SJCRH30 (cell line): ENCODE data around the gene RGP1. TPM values are rescaled to one million over a fixed set of nuclear protein-coding genes. Genes with fewer than 3 reads are reported as not detected.
A peak's percentile ranks its signal among the peaks of the same experiment; 100 is the strongest.

Source experiments
- DNase-seq, 2 experiments: peaks; one replicate each; pipeline ENCODE4 v3.0.0-alpha.2; 2015 to 2020
- H3K27ac ChIP-seq: fragments of 250-450 bp; sonication (Bioruptor Pico); 2 replicates; pipeline ENCODE4 v1.5.1; 2020; ENCODE audit warnings: mild to moderate bottlenecking, moderate library complexity
- H3K27me3 ChIP-seq: fragments of 250-450 bp; sonication (Bioruptor Pico); 2 replicates; pipeline ENCODE4 v1.5.1; 2020; ENCODE audit warnings: mild to moderate bottlenecking, moderate library complexity
- H3K36me3 ChIP-seq: fragments of 250-450 bp; sonication (Bioruptor Pico); 2 replicates; pipeline ENCODE4 v1.5.1; 2020; ENCODE audit warnings: mild to moderate bottlenecking, moderate library complexity
- H3K4me1 ChIP-seq: fragments of 250-450 bp; sonication (Bioruptor Pico); 2 replicates; pipeline ENCODE4 v1.5.1; 2020; ENCODE audit warnings: mild to moderate bottlenecking, moderate library complexity
- H3K4me3 ChIP-seq: fragments of 250-450 bp; sonication (Bioruptor Pico); 2 replicates; pipeline ENCODE4 v1.5.1; 2020; ENCODE audit warnings: mild to moderate bottlenecking, moderate library complexity
- H3K9me3 ChIP-seq: fragments of 250-450 bp; sonication (Bioruptor Pico); replicated peaks from 2 replicates; pipeline ENCODE4 v1.5.1; 2020; ENCODE audit warnings: mild to moderate bottlenecking, moderate library complexity
- total RNA-seq: library from RNA; depleted of rRNA; stranded (reverse); fragments of >200 nt; shearing (Covaris generic); gene quantifications from 2 replicates; pipeline ENCODE4 v1.2.3, GENCODE V29; 2014

The RGP1 gene
- total RNA-seq, 1 experiment from 2014 or later: 16.3 TPM

DNA sequence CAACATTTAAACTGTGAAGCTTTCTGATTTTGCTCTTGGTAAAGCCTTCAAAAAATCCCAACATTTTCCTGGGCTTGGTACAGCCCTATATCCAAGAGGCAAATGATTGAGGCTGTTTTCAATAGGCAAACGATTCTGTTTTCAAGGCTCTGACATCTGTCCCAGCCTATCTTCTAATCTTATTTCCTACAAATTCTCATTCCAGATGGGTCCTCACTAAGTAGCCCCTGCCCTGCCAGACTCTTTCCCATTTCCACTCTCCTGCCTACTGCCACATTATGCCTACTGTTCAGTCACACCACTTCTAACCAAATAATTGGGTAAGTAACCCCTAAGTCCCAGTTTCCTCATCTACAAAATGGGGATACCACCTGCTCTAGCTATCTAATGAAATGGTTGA, 3.5 kb upstream of the RGP1 start:
- Histone ChIP-seq H3K4me1 (peaks cover 11% of the 10 kb centered on the region; the same call in 1 of the 2 replicates), H3K9me3 (no peaks in the 10 kb centered on the region), H3K27ac (no peak overlapping the region), H3K27me3 (no peaks in the 10 kb centered on the region), H3K36me3 (peaks cover 26% of the 10 kb centered on the region), H3K4me3 (no peak overlapping the region)
- DNase-seq: no peak

DNA sequence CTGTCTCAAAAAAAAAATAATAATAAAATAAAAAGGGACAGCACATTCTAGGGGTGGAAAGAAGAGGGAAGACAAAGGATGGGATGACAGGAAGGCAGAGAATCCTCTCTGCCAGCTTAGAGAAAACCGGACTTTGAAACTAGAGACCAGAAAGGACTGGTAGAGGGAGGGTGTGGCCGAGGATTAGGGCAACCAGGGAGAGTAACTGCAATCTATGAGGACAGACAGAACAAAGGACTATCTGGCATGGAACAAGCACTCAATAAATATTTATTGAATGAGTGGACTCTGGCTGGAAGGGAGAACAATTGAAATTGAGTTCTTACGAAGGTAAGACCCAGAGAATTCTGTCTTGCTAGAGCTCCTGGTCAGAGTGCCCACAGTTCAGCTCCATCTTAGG, 2.5 kb upstream of the RGP1 start:
- no peaks in the 10 kb centered on the region for H3K27me3 ChIP-seq
- no peak overlapping the region for H3K27ac ChIP-seq
- H3K36me3 ChIP-seq: peaks cover 28% of the 10 kb centered on the region
- H3K9me3 ChIP-seq: no peaks in the 10 kb centered on the region
- peak overlapping the region; percentile 71 for H3K4me3 ChIP-seq
- DNase-seq: no peak
- H3K4me1 ChIP-seq: peaks cover 11% of the 10 kb centered on the region; the same call in 1 of the 2 replicates

GRCh38 chr9:35748242-35748857, 737 bp upstream of the RGP1 start:
- Histone ChIP-seq H3K27me3 (no peaks in the 10 kb centered on the region), H3K36me3 (peaks cover 21% of the 10 kb centered on the region), H3K27ac (peak overlapping the region; percentile 29; the same call in 1 of the 2 replicates), H3K4me1 (peaks cover 11% of the 10 kb centered on the region; the same call in 1 of the 2 replicates), H3K4me3 (peak overlapping the region; percentile 71), H3K9me3 (no peaks in the 10 kb centered on the region)
- DNase-seq: no peak

GRCh38 chr9:35749515-35750255, 598 bp downstream of the RGP1 start:
- Histone ChIP-seq H3K27me3 (no peaks in the 10 kb centered on the region), H3K27ac (peak overlapping the region; percentile 29; the same call in 1 of the 2 replicates), H3K4me3 (peak overlapping the region; percentile 71), H3K9me3 (no peaks in the 10 kb centered on the region), H3K36me3 (peaks cover 11% of the 10 kb centered on the region), H3K4me1 (peaks cover 11% of the 10 kb centered on the region; the same call in 1 of the 2 replicates)
- no peak for DNase-seq

- no peak for DNase-seq
- Histone ChIP-seq H3K4me1 (peaks cover 11% of the 10 kb centered on the region; the same call in 1 of the 2 replicates), H3K27ac (no peak overlapping the region), H3K4me3 (no peak overlapping the region), H3K27me3 (no peaks in the 10 kb centered on the region), H3K36me3 (peaks cover 11% of the 10 kb centered on the region), H3K9me3 (no peaks in the 10 kb centered on the region)
Measured at GRCh38 chr9:35750256-35750531, 1.1 kb downstream of the RGP1 start.

DNA sequence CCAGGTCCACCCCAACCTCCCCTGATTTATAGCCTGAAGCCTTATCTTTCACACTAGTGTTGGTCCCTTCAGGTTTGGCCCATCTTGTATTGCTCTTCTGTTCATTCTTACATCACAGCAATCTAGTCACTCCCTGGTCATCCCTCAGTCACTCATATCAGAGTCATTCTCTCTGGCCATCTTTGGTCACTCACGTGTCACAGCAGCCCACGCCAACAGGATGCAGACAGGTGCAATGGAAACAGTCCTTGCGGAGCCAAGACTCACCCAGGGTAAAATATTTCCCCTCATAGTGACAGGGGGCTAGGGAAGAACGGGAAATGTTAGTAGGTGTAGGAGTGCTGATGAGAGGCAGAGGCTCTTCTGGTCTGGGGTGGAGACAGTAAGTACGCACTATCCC, 4.4 kb downstream of the RGP1 start:
- no peak overlapping the region for H3K27ac ChIP-seq
- H3K27me3 ChIP-seq: no peaks in the 10 kb centered on the region
- H3K4me3 ChIP-seq: no peak overlapping the region
- H3K9me3 ChIP-seq: no peaks in the 10 kb centered on the region
- H3K36me3 ChIP-seq: peaks cover 11% of the 10 kb centered on the region; the same call in 1 of the 2 replicates
- no peak for DNase-seq
- 0 out of 2 replicates have a peak, but pooled peaks cover 2% of the 10 kb centered on the region for H3K4me1 ChIP-seq

DNA sequence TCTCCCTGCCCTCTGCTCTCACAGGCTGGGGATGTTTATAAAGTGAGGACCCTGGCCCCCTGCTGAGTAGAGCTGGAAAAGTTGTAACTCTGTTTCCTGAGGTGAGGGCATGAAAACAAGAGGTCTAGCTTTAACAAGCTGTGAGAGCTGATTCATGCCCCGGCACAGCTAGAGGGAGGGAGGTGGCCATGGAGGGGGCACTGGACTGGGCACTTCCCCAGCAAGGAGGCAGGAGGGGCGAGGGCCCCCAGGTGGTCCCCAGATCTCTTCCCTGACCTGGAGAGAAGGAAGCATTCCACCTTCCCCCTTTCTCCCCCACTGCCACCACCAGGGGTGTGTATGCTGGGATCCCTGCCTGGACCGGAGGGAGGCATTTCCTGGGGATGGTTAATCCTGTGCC, 5.2 kb downstream of the RGP1 start, which contains the start of gene MSMP:
Gene MSMP (minus strand): TSS at position 13 of the 400 bp plus-strand sequence. CDS start 147 bp downstream, outside the sequence.
- Histone ChIP-seq H3K9me3 (no peaks in the 10 kb centered on the region), H3K27ac (no peak within 1 kb of the TSS), H3K36me3 (peaks cover 11% of the 10 kb centered on the region; the same call in 1 of the 2 replicates), H3K4me1 (0 out of 2 replicates have a peak, but pooled peaks cover 2% of the 10 kb centered on the region), H3K27me3 (no peaks in the 10 kb centered on the region), H3K4me3 (no peak within 1 kb of the TSS)
- no peak for DNase-seq

- Histone ChIP-seq H3K4me3 (no peak overlapping the region), H3K27ac (no peak overlapping the region), H3K9me3 (no peaks in the 10 kb centered on the region), H3K4me1 (no peaks in the 10 kb centered on the region), H3K36me3 (peaks cover 11% of the 10 kb centered on the region; the same call in 1 of the 2 replicates), H3K27me3 (no peaks in the 10 kb centered on the region)
- DNase-seq: no peak
Measured at GRCh38 chr9:35755071-35755470, 6.0 kb downstream of the RGP1 start.

DNA sequence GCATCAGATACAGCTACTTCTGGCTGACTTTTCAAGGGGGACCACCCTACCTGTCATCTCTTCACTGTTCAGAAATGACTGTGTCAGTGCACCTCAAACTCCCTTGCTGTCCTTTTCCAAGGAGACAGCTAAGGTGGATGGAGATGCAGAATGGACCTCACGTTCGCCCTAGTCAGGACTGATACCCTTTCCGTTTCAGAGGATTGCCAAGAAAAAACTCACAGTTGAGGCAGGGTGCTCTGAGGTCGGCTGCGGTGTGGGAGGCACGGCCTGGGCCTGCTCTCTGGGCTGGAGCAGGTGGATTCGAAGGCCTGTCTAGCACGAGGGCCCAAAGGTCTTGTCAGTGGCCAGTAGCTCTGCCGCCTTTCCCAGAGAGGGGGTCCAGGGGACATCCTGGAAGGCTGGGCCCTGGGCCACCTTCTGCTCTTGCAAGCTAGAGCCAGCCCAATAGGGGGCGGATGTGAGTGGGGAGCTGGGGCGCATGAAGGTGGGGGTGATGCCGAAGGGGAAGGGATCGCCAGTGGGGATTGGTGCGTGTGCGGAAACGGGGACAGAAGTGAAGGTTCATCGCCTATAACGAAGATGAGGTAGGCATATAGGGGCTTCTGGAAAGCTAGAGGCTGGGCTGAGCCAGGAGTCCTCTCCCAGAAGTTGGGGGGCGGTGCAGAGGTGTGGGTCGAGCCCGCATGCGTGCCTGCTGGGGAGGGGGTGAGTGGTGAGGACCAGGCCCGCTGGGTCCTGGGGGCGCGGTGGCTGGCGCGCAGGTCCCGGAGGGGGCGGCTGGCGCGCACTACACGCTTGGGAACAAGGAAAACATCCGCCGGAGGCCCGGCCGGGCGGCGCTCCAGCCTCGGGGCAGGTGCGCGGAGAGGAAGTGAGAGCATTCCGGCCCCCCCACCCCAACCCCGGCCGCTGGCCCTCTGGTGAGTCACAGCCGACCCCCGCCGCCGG, 7.5 kb downstream of the RGP1 start:
- H3K4me3 ChIP-seq: peak overlapping the region; percentile 61
- H3K4me1 ChIP-seq: no peaks in the 10 kb centered on the region
- H3K27me3 ChIP-seq: no peaks in the 10 kb centered on the region
- DNase-seq: peak; percentile 72 to 75
- peak overlapping the region; percentile 75 for H3K27ac ChIP-seq
- H3K36me3 ChIP-seq: peaks cover 5% of the 10 kb centered on the region; the same call in 1 of the 2 replicates
- H3K9me3 ChIP-seq: no peaks in the 10 kb centered on the region

DNA sequence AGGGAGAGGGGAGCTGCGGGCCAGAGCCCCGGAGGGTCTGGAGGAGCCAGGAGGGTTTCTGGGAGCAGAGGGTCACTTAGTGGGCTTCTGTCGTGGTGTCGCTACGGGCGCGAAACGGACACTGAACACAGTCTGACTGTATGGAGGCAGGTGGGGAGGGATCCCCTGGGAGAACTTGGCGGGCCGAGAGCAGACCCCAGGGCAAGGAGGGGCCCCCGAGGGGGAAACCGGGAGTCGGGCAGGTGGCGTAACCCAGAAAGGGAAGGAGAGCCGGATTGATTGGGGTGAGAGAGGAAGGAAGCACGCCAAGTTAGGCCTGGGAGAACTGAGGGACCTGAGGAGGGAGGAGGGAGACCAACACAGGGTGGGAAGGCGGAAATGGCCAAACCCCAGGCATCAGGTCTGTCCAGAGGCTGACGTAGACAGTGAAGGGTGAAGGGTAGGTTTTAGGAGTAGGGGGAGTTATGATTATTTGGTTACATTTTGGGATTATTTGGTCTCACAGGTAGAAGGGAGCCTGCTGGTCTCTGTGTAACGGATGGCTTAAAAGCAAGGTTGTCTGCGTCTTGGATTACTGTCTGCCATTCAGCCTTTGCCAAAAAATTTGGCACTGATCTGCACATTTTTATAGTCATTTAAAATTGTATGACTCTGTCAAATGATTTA, 8.3 kb downstream of the RGP1 start:
- Histone ChIP-seq H3K36me3 (peaks cover 2% of the 10 kb centered on the region; the same call in 1 of the 2 replicates), H3K27me3 (no peaks in the 10 kb centered on the region), H3K27ac (peak overlapping the region; percentile 75), H3K9me3 (no peaks in the 10 kb centered on the region), H3K4me3 (peak overlapping the region; percentile 61), H3K4me1 (no peaks in the 10 kb centered on the region)
- DNase-seq: peak; percentile 80 to 87

DNA sequence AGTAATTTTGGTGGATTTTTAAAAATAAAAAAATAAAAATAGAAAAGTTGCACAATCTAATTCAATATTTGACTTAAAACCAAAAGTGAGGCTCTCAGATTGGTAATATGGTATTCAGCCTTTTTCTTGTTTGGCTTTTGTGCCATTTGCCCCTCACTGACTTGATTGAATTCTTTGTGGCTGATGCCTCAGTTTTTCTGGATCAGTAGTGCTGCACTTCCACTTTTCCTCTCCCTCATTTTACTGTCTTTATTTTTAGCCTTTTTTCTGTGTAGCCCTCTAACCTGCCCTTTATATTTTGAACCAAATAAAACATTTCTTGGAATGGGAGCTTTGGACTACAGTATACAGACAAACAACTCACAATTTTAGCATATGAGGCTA, 8.8 kb downstream of the RGP1 start:
- Histone ChIP-seq H3K27me3 (no peaks in the 10 kb centered on the region), H3K4me1 (no peaks in the 10 kb centered on the region), H3K4me3 (peak overlapping the region; percentile 61), H3K36me3 (no peaks in the 10 kb centered on the region; the same call in 1 of the 2 replicates), H3K9me3 (no peaks in the 10 kb centered on the region), H3K27ac (peak overlapping the region; percentile 75)
- no peak for DNase-seq

DNA sequence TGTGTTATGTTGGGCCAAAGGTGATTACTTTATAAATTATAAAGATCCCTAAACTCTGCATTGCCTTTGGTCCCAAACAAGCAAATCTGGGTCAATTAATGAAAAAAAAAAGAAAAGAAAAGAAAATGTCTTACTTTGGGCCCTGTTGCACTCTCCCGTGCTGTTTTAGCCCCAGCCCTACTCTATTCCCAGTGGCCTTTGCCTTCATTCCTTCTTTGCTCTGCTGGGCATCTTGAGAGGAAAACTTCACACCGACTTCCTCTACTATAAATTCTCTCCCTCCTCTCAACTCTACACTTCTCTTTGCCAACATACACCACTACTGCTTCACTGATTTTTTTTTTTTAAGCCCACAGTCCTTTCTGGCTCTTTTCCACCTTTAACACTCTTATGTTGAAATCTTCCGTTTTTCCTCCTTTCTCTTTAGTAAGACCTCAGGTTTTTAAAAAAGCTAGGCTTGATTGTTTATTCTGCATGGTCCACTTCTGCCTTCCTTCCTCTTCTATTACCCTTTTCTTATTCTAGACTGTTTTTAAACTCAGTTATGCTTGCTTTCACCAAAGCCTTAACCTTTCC, 9.5 kb downstream of the RGP1 start:
- no peak overlapping the region for H3K27ac ChIP-seq
- no peaks in the 10 kb centered on the region for H3K4me1 ChIP-seq
- no peak for DNase-seq
- H3K9me3 ChIP-seq: no peaks in the 10 kb centered on the region
- H3K27me3 ChIP-seq: no peaks in the 10 kb centered on the region
- H3K4me3 ChIP-seq: no peak overlapping the region
- H3K36me3 ChIP-seq: no peaks in the 10 kb centered on the region

GRCh38 chr9:35759795-35760194, 10.7 kb downstream of the RGP1 start:
- H3K27me3 ChIP-seq: no peaks in the 10 kb centered on the region
- DNase-seq: no peak
- H3K9me3 ChIP-seq: no peaks in the 10 kb centered on the region
- no peak overlapping the region for H3K27ac ChIP-seq
- H3K4me1 ChIP-seq: no peaks in the 10 kb centered on the region
- H3K4me3 ChIP-seq: no peak overlapping the region
- H3K36me3 ChIP-seq: no peaks in the 10 kb centered on the region

DNA sequence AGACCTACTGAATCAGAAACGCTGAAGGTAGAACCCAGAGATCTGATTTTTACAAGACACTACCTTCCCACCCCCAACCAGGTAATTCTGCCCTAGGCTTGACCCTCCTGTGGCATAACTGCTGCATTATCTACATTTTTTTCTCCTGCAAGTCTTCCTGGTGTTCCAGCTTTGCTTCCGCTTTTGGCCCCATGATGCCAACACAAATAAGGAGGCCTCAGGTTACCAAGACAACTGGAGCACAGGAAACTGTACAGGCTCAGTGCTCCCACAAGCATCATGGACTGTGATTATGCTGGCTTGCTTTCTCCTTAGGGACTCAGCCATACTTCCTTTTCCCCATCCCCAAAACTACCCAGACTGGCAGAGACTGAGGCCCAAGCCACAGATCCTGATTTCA, 11.6 kb downstream of the RGP1 start:
- DNase-seq: no peak
- H3K27ac ChIP-seq: no peak overlapping the region
- H3K4me3 ChIP-seq: no peak overlapping the region
- H3K4me1 ChIP-seq: no peaks in the 10 kb centered on the region
- no peaks in the 10 kb centered on the region for H3K27me3 ChIP-seq
- no peaks in the 10 kb centered on the region for H3K36me3 ChIP-seq
- H3K9me3 ChIP-seq: no peaks in the 10 kb centered on the region
